Measurements from ENCODE around the gene PIGN.

Gene PIGN

DNA sequence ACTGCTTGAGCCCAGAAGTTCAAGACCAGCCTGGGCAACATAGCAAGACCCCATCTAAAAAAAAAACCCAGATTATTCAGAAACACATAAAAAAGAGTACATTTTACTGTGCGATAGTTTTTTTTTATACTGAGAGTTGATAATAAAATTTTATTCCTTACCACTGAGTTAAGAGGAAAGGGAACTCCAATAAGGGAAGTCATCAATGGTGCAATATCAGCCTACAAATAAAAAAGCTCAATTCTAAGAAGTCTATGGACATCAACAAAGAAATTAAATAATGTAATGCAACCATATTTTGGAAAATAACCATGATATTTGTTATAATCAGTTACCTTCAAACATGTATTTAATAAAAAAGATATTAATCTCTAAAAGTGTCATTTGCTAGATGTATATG lies 46.6 kb downstream of the PIGN start:
- Histone ChIP-seq H3K4me3 (ENCODE audit: severe bottlenecking) (no peak overlapping the region), H3K4me1 (ENCODE audit: insufficient read depth, poor library complexity, severe bottlenecking) (no peaks in the 10 kb centered on the region), H3K9me3 (ENCODE audit: severe bottlenecking) (no peaks in the 10 kb centered on the region), H3K27me3 (ENCODE audit: insufficient read depth, poor library complexity, severe bottlenecking) (no peaks in the 10 kb centered on the region), H3K36me3 (ENCODE audit: low read depth) (peaks cover 5% of the 10 kb centered on the region; the same call in 1 of the 2 replicates), H3K27ac (ENCODE audit: poor library complexity, severe bottlenecking) (no peak overlapping the region)
- no peak for TF ChIP-seq CTCF (IDR thresholded peaks at IDR 0.05; ENCODE audit: poor library complexity, severe bottlenecking)
- DNase-seq (ENCODE audit: low spot score) (no peak), ATAC-seq (ENCODE audit: low read depth) (no peak)

- no peak for DNase-seq (ENCODE audit: low spot score)
- no peak overlapping the region for H3K27ac ChIP-seq (ENCODE audit: poor library complexity, severe bottlenecking)
- no peaks in the 10 kb centered on the region for H3K27me3 ChIP-seq (ENCODE audit: insufficient read depth, poor library complexity, severe bottlenecking)
- no peak overlapping the region for H3K4me3 ChIP-seq (ENCODE audit: severe bottlenecking)
- ATAC-seq (ENCODE audit: low read depth), result no peak
- no peaks in the 10 kb centered on the region for H3K4me1 ChIP-seq (ENCODE audit: insufficient read depth, poor library complexity, severe bottlenecking)
- no peak for TF ChIP-seq CTCF (IDR thresholded peaks at IDR 0.05; ENCODE audit: poor library complexity, severe bottlenecking)
- no peaks in the 10 kb centered on the region for H3K9me3 ChIP-seq (ENCODE audit: severe bottlenecking)
- H3K36me3 ChIP-seq (ENCODE audit: low read depth), result peaks cover 5% of the 10 kb centered on the region; the same call in 1 of the 2 replicates
Measured at GRCh38 chr18:62138461-62139235, 48.2 kb downstream of the PIGN start.

GRCh38 chr18:62131301-62131909 lies 55.5 kb downstream of the PIGN start:
- ATAC-seq (ENCODE audit: low read depth) (no peak; the same call in 2 of the 3 replicates), DNase-seq (ENCODE audit: low spot score) (no peak)
- Histone ChIP-seq H3K4me1 (ENCODE audit: insufficient read depth, poor library complexity, severe bottlenecking) (no peaks in the 10 kb centered on the region), H3K27ac (ENCODE audit: poor library complexity, severe bottlenecking) (no peak overlapping the region), H3K9me3 (ENCODE audit: severe bottlenecking) (no peaks in the 10 kb centered on the region), H3K4me3 (ENCODE audit: severe bottlenecking) (no peak overlapping the region), H3K36me3 (ENCODE audit: low read depth) (peaks cover 9% of the 10 kb centered on the region; the same call in 1 of the 2 replicates), H3K27me3 (ENCODE audit: insufficient read depth, poor library complexity, severe bottlenecking) (no peaks in the 10 kb centered on the region)
- peak; percentile 96 for TF ChIP-seq CTCF (IDR thresholded peaks at IDR 0.05; ENCODE audit: poor library complexity, severe bottlenecking)

GRCh38 chr18:62128157-62128556 lies 58.7 kb downstream of the PIGN start:
- DNase-seq (ENCODE audit: low spot score) (no peak), ATAC-seq (ENCODE audit: low read depth) (no peak)
- Histone ChIP-seq H3K9me3 (ENCODE audit: severe bottlenecking) (no peaks in the 10 kb centered on the region), H3K4me1 (ENCODE audit: insufficient read depth, poor library complexity, severe bottlenecking) (no peaks in the 10 kb centered on the region), H3K4me3 (ENCODE audit: severe bottlenecking) (no peak overlapping the region), H3K27ac (ENCODE audit: poor library complexity, severe bottlenecking) (no peak overlapping the region), H3K36me3 (ENCODE audit: low read depth) (peaks cover 9% of the 10 kb centered on the region; the same call in 1 of the 2 replicates), H3K27me3 (ENCODE audit: insufficient read depth, poor library complexity, severe bottlenecking) (no peaks in the 10 kb centered on the region)
- no peak for TF ChIP-seq CTCF (IDR thresholded peaks at IDR 0.05; ENCODE audit: poor library complexity, severe bottlenecking)

DNA sequence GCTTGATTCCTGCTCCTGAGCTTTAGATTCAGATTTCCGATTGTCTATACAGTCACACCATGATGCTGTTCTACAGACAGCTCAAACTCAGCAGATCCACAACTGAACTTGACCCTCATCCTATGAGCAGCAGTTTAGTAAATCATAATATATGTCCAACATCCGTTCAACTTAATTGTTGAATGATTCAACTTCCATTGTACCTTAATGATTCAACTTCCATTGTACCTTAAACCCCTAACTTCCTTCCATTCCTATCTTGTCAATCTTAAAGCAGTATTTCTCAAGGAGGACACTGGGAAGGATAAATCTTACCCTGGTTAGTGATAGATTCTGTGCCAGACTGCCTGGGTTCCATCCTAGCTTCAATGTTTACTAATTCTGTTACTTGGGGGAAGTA lies 60.1 kb downstream of the PIGN start:
- ATAC-seq (ENCODE audit: low read depth) (no peak), DNase-seq (ENCODE audit: low spot score) (no peak)
- H3K9me3 ChIP-seq (ENCODE audit: severe bottlenecking), result no peaks in the 10 kb centered on the region
- no peaks in the 10 kb centered on the region for H3K27me3 ChIP-seq (ENCODE audit: insufficient read depth, poor library complexity, severe bottlenecking)
- H3K4me3 ChIP-seq (ENCODE audit: severe bottlenecking), result no peak overlapping the region
- TF ChIP-seq CTCF (IDR thresholded peaks at IDR 0.05; ENCODE audit: poor library complexity, severe bottlenecking), result no peak
- no peaks in the 10 kb centered on the region for H3K4me1 ChIP-seq (ENCODE audit: insufficient read depth, poor library complexity, severe bottlenecking)
- peaks cover 8% of the 10 kb centered on the region; the same call in 1 of the 2 replicates for H3K36me3 ChIP-seq (ENCODE audit: low read depth)
- H3K27ac ChIP-seq (ENCODE audit: poor library complexity, severe bottlenecking), result no peak overlapping the region
